Parathyroid adenoma (tissue), 2 donors: Measurements from ENCODE around the gene AKNA.

ENCODE experiments used
- H2AFZ ChIP-seq: fragments of 300-600 bp; sonication (generic); one replicate; pipeline ENCODE4 v1.7.0; 2017; ENCODE audit warnings: antibody characterized with exemption, mild to moderate bottlenecking
- H3K27ac ChIP-seq: fragments of 300-600 bp; sonication (generic); one replicate; pipeline ENCODE4 v1.7.0; 2017
- H3K27me3 ChIP-seq: fragments of 300-600 bp; sonication (generic); one replicate; pipeline ENCODE4 v1.7.0; 2017; ENCODE audit warnings: low read length; ENCODE audit not compliant: control insufficient read depth, insufficient read depth
- H3K36me3 ChIP-seq: fragments of 300-600 bp; sonication (generic); one replicate; pipeline ENCODE4 v1.7.0; 2017; ENCODE audit warnings: low read length; ENCODE audit not compliant: control insufficient read depth, insufficient read depth
- H3K4me1 ChIP-seq: fragments of 300-600 bp; sonication (generic); one replicate; pipeline ENCODE4 v1.7.0; 2017; ENCODE audit warnings: control low read depth
- H3K4me2 ChIP-seq: fragments of 300-600 bp; sonication (generic); one replicate; pipeline ENCODE4 v1.7.0; 2017; ENCODE audit warnings: low read length
- H3K4me3 ChIP-seq: fragments of 300-600 bp; sonication (generic); one replicate; pipeline ENCODE4 v1.7.0; 2017; ENCODE audit warnings: low read depth, low read length
- H3K79me2 ChIP-seq: fragments of 300-600 bp; sonication (generic); one replicate; pipeline ENCODE4 v1.7.0; 2017; ENCODE audit warnings: control low read depth
- H3K9ac ChIP-seq: fragments of 300-600 bp; sonication (generic); one replicate; pipeline ENCODE4 v1.7.0; 2017; ENCODE audit warnings: mild to moderate bottlenecking
- H3K9me3 ChIP-seq: fragments of 300-600 bp; sonication (generic); one replicate; pipeline ENCODE4 v1.7.0; 2017; ENCODE audit warnings: low read length; ENCODE audit not compliant: control insufficient read depth
- TF ChIP-seq, protein P1 (sequence below): fragments of 300-600 bp; sonication (generic); IDR thresholded peaks from one replicate; pipeline ENCODE4 v1.7.0; 2017; ENCODE audit warnings: antibody characterized with exemption, mild to moderate bottlenecking
- donor health status: primary hyperparathyroidism.

The AKNA gene

DNA sequence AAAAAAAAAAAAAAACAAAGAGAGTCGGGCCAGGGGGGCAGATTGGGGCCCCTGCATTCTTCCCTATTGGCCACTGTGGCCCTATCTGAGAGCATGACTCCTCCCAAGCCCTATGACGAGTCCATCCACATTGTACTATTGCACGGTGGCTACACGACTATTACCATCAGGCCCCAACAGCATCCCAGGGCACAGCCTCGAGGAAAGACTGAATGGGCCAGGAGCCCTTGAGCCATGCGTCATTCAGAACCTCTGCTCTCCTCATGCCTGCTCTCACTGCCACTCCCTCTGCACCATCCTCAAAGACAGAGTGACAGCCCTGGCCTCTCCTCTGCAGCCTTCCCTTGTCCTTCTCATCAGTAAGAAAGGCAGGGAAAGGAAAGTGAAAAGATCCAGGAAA lies 85.1 kb downstream of the AKNA start:
- Histone ChIP-seq H3K36me3 (no peaks in the 10 kb centered on the region), H3K9me3 (no peaks in the 10 kb centered on the region), H3K27me3 (no peaks in the 10 kb centered on the region), H3K27ac (no peak overlapping the region), H3K4me1 (no peaks in the 10 kb centered on the region), H3K79me2 (no peaks in the 10 kb centered on the region), H3K4me2 (no peak overlapping the region), H3K4me3 (no peak overlapping the region), H2AFZ (no peak overlapping the region), H3K9ac (no peak overlapping the region)
- TF ChIP-seq, protein P1, sequence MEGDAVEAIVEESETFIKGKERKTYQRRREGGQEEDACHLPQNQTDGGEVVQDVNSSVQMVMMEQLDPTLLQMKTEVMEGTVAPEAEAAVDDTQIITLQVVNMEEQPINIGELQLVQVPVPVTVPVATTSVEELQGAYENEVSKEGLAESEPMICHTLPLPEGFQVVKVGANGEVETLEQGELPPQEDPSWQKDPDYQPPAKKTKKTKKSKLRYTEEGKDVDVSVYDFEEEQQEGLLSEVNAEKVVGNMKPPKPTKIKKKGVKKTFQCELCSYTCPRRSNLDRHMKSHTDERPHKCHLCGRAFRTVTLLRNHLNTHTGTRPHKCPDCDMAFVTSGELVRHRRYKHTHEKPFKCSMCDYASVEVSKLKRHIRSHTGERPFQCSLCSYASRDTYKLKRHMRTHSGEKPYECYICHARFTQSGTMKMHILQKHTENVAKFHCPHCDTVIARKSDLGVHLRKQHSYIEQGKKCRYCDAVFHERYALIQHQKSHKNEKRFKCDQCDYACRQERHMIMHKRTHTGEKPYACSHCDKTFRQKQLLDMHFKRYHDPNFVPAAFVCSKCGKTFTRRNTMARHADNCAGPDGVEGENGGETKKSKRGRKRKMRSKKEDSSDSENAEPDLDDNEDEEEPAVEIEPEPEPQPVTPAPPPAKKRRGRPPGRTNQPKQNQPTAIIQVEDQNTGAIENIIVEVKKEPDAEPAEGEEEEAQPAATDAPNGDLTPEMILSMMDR = no peak

GRCh38 chr9:114301798-114302565 lies 85.8 kb downstream of the AKNA start:
- Histone ChIP-seq H3K4me3 (no peak overlapping the region), H3K27ac (no peak overlapping the region), H2AFZ (no peak overlapping the region), H3K9ac (no peak overlapping the region), H3K9me3 (no peaks in the 10 kb centered on the region), H3K27me3 (no peaks in the 10 kb centered on the region), H3K4me1 (no peaks in the 10 kb centered on the region), H3K36me3 (no peaks in the 10 kb centered on the region), H3K4me2 (no peak overlapping the region), H3K79me2 (no peaks in the 10 kb centered on the region)
- TF ChIP-seq, protein P1 = no peak

DNA sequence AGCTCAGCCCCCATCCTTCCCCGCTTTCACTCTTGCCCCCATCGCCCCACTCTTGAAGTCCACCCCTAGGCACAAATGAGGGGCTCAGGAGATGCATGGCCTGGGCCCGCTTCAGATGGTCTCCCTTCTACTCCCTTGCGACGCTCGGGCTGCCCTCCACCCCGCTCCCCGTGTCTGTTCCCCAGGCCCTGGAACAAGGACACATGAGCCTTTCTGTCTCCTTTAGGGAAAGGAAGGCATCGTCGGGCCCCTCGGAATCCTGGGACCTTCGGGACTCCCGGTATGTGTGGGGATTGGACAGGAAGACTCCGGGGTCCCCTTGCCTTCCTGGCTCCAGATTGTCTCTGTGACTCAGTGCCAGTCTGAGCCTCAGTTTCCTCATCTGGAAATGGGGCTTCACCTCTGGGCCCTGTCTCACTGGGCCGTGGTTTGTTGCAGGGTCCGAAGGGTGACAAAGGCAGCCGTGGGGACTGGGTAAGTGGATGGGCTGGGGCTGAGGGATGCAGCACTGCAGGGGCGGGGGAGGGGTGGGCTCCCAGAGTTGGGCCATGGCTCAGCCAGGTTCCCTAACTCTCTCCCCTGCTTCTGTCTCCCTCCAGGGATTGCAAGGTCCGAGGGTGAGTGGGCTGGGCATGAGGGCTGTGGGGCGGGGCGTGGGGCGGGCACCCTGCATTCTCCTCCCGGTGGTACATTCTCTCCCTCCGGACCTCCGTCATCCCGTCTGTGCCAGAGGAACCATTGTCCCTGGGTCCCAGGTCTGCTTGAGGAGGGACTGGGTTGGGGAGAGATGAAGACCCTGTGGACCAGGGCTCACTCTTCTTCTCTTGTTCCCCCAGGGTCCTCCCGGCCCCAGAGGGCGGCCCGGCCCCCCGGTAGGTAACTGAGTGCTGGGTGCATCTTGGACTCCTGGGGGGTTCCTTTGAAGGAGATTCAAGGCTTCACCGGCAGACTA lies 86.7 kb downstream of the AKNA start:
- no peaks in the 10 kb centered on the region for H3K79me2 ChIP-seq
- no peak overlapping the region for H3K27ac ChIP-seq
- H3K9me3 ChIP-seq = no peaks in the 10 kb centered on the region
- H3K36me3 ChIP-seq = no peaks in the 10 kb centered on the region
- no peaks in the 10 kb centered on the region for H3K4me1 ChIP-seq
- H2AFZ ChIP-seq = no peak overlapping the region
- H3K4me2 ChIP-seq = no peak overlapping the region
- H3K9ac ChIP-seq = no peak overlapping the region
- TF ChIP-seq, protein P1 = no peak
- H3K4me3 ChIP-seq = no peak overlapping the region
- H3K27me3 ChIP-seq = no peaks in the 10 kb centered on the region

DNA sequence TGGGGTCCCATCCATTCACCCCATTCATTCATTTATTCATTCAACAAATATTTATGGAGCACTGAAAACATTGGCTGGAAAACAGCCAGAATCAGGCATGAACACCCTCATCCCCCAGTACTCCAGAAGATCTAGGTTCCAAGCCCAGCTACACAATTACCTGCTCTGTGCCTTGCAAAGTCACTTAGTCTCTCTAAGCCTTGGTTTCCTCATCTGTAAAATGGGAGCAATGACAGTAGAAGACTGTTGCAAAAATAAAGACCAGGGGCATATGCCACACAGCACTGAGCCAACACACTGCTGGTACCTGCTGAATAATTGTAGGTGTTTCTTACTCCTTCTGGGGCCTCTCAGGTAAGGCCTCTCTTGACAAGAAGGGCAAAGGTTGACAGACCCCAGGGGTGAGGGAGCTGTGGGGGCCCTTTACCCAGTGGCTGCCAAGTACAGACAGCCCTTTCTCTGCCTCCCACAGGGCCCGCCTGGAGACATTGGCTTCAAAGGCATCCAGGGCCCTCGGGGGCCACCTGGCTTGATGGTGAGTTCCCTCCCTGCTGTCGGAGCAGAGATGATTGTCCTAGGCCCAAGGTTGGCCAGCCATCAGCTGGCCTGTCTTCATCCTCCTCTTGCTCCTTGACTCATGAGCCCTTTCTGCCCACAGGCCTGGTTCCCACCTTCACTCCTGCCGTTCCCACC lies 87.5 kb downstream of the AKNA start:
- no peaks in the 10 kb centered on the region for H3K4me1 ChIP-seq
- no peaks in the 10 kb centered on the region for H3K36me3 ChIP-seq
- no peak overlapping the region for H2AFZ ChIP-seq
- H3K79me2 ChIP-seq = no peaks in the 10 kb centered on the region
- TF ChIP-seq, protein P1 = no peak
- no peak overlapping the region for H3K4me2 ChIP-seq
- H3K27ac ChIP-seq = no peak overlapping the region
- H3K4me3 ChIP-seq = no peak overlapping the region
- H3K9me3 ChIP-seq = no peaks in the 10 kb centered on the region
- no peaks in the 10 kb centered on the region for H3K27me3 ChIP-seq
- no peak overlapping the region for H3K9ac ChIP-seq
